ENCODE results near the gene HEXA.

The HEXA gene

GRCh38 chr15:72319360-72319984 is 56.3 kb downstream of the HEXA start:
- no peak for DNase-seq (ENCODE audit: low spot score)

- no peak for DNase-seq (ENCODE audit: low spot score)
Observed at GRCh38 chr15:72318408-72318942, 57.3 kb downstream of the HEXA start.

- DNase-seq (ENCODE audit: low spot score): peak; percentile 87
Observed at GRCh38 chr15:72315706-72316370, 60.0 kb downstream of the HEXA start.

GRCh38 chr15:72313881-72314280 is 61.9 kb downstream of the HEXA start:
- DNase-seq (ENCODE audit: low spot score): no peak

- DNase-seq (ENCODE audit: low spot score): no peak
Observed at GRCh38 chr15:72313448-72313840, 62.4 kb downstream of the HEXA start.

GRCh38 chr15:72312605-72313447 is 63.0 kb downstream of the HEXA start:
- peak; percentile 86 for DNase-seq (ENCODE audit: low spot score)

- no peak for DNase-seq (ENCODE audit: low spot score)
Observed at GRCh38 chr15:72307026-72307425, 68.8 kb downstream of the HEXA start.

GRCh38 chr15:72306211-72306785 is 69.5 kb downstream of the HEXA start:
- DNase-seq (ENCODE audit: low spot score): no peak

GRCh38 chr15:72304596-72304995 is 71.2 kb downstream of the HEXA start:
- DNase-seq (ENCODE audit: low spot score): no peak

GRCh38 chr15:72302955-72303354 is 72.9 kb downstream of the HEXA start:
- no peak for DNase-seq (ENCODE audit: low spot score)
